HepG2 (cell line): ENCODE data around the gene AFTPH. TPM values are rescaled to one million over a fixed set of nuclear protein-coding genes. Genes with fewer than 3 reads are reported as not detected.

Source experiments
- ATAC-seq: fragments of 200-7000 bp; cut with Tn5 transposase; 3 replicates; pipeline ENCODE4 v1.9.1; 2020; ENCODE audit warnings: mild to moderate bottlenecking, moderate library complexity
- BruUV-seq: library from RNA; stranded (reverse); fragments of 400-500 nt; replicated peaks from 2 replicates; lab custom pipeline; 2021; lab: Mats Ljungman, UMichigan
- CTCF ChIA-PET: fragments of 300-600 bp; formaldehyde crosslinking; extraction: SDS; loops from one replicate; lab custom pipeline; 2021; ENCODE audit warnings: low total read pairs, inconsistent platforms, low intra/inter-chr PET ratio; lab: Yijun Ruan, JAX
- POLR2A ChIA-PET: fragments of 350-600 bp; sonication (Branson Sonifier 250); formaldehyde crosslinking; loops from one replicate; lab custom pipeline; 2020; ENCODE audit warnings: antibody characterized with exemption, inconsistent platforms; lab: Yijun Ruan, JAX
- DNase-seq: peaks from one replicate; pipeline ENCODE4 v3.0.0-alpha.2; 2015; ENCODE audit warnings: low spot score
- FAIRE-seq: peaks from 3 replicates; lab custom pipeline; 2011; peaks lifted over from hg19 to GRCh38; lab: Jason Lieb, UNC
- H2AFZ ChIP-seq: one replicate; pipeline ENCODE4 v1.6.1; 2011; ENCODE audit warnings: low read length, inconsistent platforms
- H3K27ac ChIP-seq: fragments of 300-600 bp; 3 replicates; pipeline ENCODE4 v1.8.0; 2011; ENCODE audit warnings: mixed run types, mild to moderate bottlenecking, mixed read lengths, low read length, inconsistent platforms; ENCODE audit not compliant: insufficient read depth; ENCODE audit errors: extremely low read length
- H3K27me3 ChIP-seq, 2 experiments: fragments of 200-600 bp in 1 of 2; 2 replicates in 1 of 2; 3 replicates in 1 of 2; pipeline versions ENCODE4 v1.6.0 to v1.8.0; 2011; ENCODE audit warnings: low read length in 2 of 2, mild to moderate bottlenecking in 2 of 2, moderate library complexity in 2 of 2, inconsistent platforms in 1 of 2; ENCODE audit not compliant: insufficient read depth in 2 of 2, control insufficient read depth in 1 of 2
- H3K36me3 ChIP-seq, 2 experiments: fragments of 200-600 bp in 1 of 2; replicated peaks in 1 of 2; 2 replicates in 1 of 2; 3 replicates in 1 of 2; pipeline versions ENCODE4 v1.5.1 to v1.8.0; 2011; ENCODE audit warnings: low read length in 2 of 2, inconsistent platforms in 1 of 2; ENCODE audit not compliant: insufficient read depth in 2 of 2, control insufficient read depth in 1 of 2
- H3K4me1 ChIP-seq: 2 replicates; pipeline ENCODE4 v1.5.1; 2012; ENCODE audit warnings: low read length, inconsistent platforms; ENCODE audit not compliant: insufficient read depth
- H3K4me2 ChIP-seq: 2 replicates; pipeline ENCODE4 v1.6.0; 2011; ENCODE audit warnings: low read depth, low read length, inconsistent platforms
- H3K4me3 ChIP-seq, 3 experiments: fragments of 200-600 bp in 1 of 3; sonication (generic), shearing (Covaris generic) in 1 of 3; replicated peaks in 1 of 3; 2 replicates each; pipeline ENCODE4 v1.5.1; 2011 to 2016; ENCODE audit warnings: low read length in 3 of 3, inconsistent platforms in 2 of 3, low read depth in 2 of 3, mild to moderate bottlenecking in 2 of 3, control low read depth in 1 of 3, mixed read lengths in 1 of 3; ENCODE audit not compliant: insufficient read depth in 1 of 3
- H3K79me2 ChIP-seq: one replicate; pipeline ENCODE4 v1.6.1; 2011; ENCODE audit warnings: low read length, inconsistent platforms; ENCODE audit not compliant: insufficient read depth
- H3K9ac ChIP-seq: 2 replicates; pipeline ENCODE4 v1.6.0; 2011; ENCODE audit warnings: mild to moderate bottlenecking, low read depth, low read length, inconsistent platforms; ENCODE audit not compliant: insufficient read depth
- H3K9me3 ChIP-seq: 2 replicates; pipeline ENCODE4 v1.5.1; 2012; ENCODE audit warnings: mild to moderate bottlenecking, low read length
- H4K20me1 ChIP-seq: 2 replicates; pipeline ENCODE4 v1.6.0; 2011; ENCODE audit warnings: inconsistent platforms, mild to moderate bottlenecking, low read length, moderate library complexity; ENCODE audit not compliant: insufficient read depth
- GTF3A ChIP-seq: sonication (generic); formaldehyde crosslinking; conservative IDR thresholded peaks from 2 replicates; pipeline ENCODE4 v1.4.0; 2020; ENCODE audit warnings: mild to moderate bottlenecking, missing genetic modification reagents
- HNRNPH1 ChIP-seq: fragments of 200-400 bp; formaldehyde crosslinking; optimal IDR thresholded peaks from 2 replicates; pipeline ENCODE3; 2017; ENCODE audit warnings: mild to moderate bottlenecking, low read depth, low read length
- NFAT5 ChIP-seq: sonication (generic); formaldehyde crosslinking; IDR thresholded peaks from 2 replicates; pipeline ENCODE4 v1.4.0; 2020; ENCODE audit warnings: missing genetic modification reagents
- RAD21 ChIP-seq: fragments of 450-650 bp; formaldehyde crosslinking; IDR thresholded peaks from 2 replicates; pipeline ENCODE4 v1.5.0; 2020; ENCODE audit warnings: mild to moderate bottlenecking
- RARG ChIP-seq: sonication (generic); formaldehyde crosslinking; IDR thresholded peaks from 2 replicates; pipeline ENCODE4 v1.4.0; 2020; ENCODE audit warnings: low read depth, mild to moderate bottlenecking, missing genetic modification reagents
- SIX4 ChIP-seq: sonication (generic); formaldehyde crosslinking; IDR thresholded peaks from 2 replicates; pipeline ENCODE4 v1.4.0; 2020; ENCODE audit warnings: missing genetic modification reagents
- THYN1 ChIP-seq: sonication (generic); formaldehyde crosslinking; IDR thresholded peaks from 2 replicates; pipeline ENCODE4 v1.8.1; 2023; ENCODE audit warnings: low read depth, mild to moderate bottlenecking, moderate library complexity, missing genetic modification reagents, borderline replicate concordance
- ZMAT5 ChIP-seq: sonication (generic); formaldehyde crosslinking; IDR thresholded peaks from 2 replicates; pipeline ENCODE4 v1.5.0; 2020; ENCODE audit warnings: mild to moderate bottlenecking, low read depth, missing genetic modification reagents, borderline replicate concordance
- ZNF34 ChIP-seq: sonication (generic); formaldehyde crosslinking; IDR thresholded peaks from 2 replicates; pipeline ENCODE4 v1.4.0; 2020; ENCODE audit warnings: mild to moderate bottlenecking, missing genetic modification reagents, borderline replicate concordance
- ZNF629 ChIP-seq: sonication (generic); formaldehyde crosslinking; conservative IDR thresholded peaks from 2 replicates; pipeline ENCODE4 v1.5.0; 2020; ENCODE audit warnings: missing genetic modification reagents
- ZNF678 ChIP-seq: sonication (generic); formaldehyde crosslinking; IDR thresholded peaks from 2 replicates; pipeline ENCODE4 v1.4.0; 2020; ENCODE audit warnings: mild to moderate bottlenecking, missing genetic modification reagents
- ZNF768 ChIP-seq: sonication (generic); formaldehyde crosslinking; IDR thresholded peaks from 2 replicates; pipeline ENCODE4 v1.4.0; 2020; ENCODE audit warnings: missing genetic modification reagents
- WGBS: methylation state at CpG from one replicate; pipeline ENCODE4 v1.1.6; 2017; ENCODE audit warnings: low lambda C conversion rate; 5-methylcytosine and 5-hydroxymethylcytosine counted together
- in situ Hi-C: cut with HindIII; loops from 2 replicates; pipeline ENCODE4 v1.10.0; 2017; ENCODE audit warnings: low pct_unique_long_range_greater_than_20kb; ENCODE audit not compliant: extremely low pct_ligation_motif_present
- intact Hi-C: fragments of 100-400 bp; cut with micrococcal nuclease; formaldehyde crosslinking; loops from one replicate; pipeline ENCODE4 v1.10.0; 2022; ENCODE audit not compliant: unreplicated experiment
- polyA plus RNA-seq, 8 experiments: library from polyadenylated mRNA; depleted of rRNA in 3 of 8; stranded (reverse) in 7 of 8; unstranded in 1 of 8; fragments of >200 nt; fragmentation: Illumina TruSeq in 4 of 8; extraction: Trizol in 4 of 8; gene quantifications; 2 replicates each; pipeline versions ENCODE4 v1.2.1 to v1.2.3, GENCODE V29; 2011 to 2016; ENCODE audit warnings: low read depth in 4 of 8, missing spikeins in 1 of 8, mixed read lengths in 1 of 8; ENCODE audit not compliant: insufficient read depth in 1 of 8
- total RNA-seq, 5 experiments: library from RNA; depleted of rRNA; stranded (reverse); fragments of >200 nt; fragmentation: Illumina TruSeq; extraction: Trizol; gene quantifications; 2 replicates each; pipeline ENCODE4 v1.2.3, GENCODE V29; 2016; ENCODE audit warnings: low read depth in 1 of 5

AFTPH gene
- total and polyA plus RNA-seq, 2 of the 13 experiments (the other 11 are each of a cell fraction or from before 2014, with no cell fraction given) = 27.5 to 36.8 TPM

DNA sequence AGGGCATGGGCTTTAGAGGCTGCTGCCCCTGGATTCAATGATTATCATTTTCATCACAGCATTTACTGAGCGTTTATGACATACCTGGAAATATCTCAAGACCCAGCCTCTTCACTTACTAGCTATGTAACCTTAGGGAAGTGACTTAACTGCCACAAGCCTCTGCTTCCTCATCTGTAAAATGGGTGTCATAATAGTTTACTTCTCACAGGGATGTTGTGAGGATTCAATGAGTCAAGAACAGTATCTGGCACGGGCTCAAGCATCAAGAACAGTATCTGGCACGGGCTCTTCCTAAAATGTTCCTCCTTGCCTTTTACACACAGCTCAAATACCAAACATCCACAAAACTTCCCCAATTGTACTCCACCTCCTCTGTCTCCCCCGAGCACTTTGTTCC is 38.8 kb upstream of the AFTPH start:
- Histone ChIP-seq H4K20me1 (no peaks in the 10 kb centered on the region), H3K36me3 (no peaks in the 10 kb centered on the region), H3K27me3 (peaks cover 7 to 44% of the 10 kb centered on the region in 2 experiments), H3K27ac (no peak overlapping the region), H2AFZ (no peak overlapping the region), H3K4me1 (peaks cover 6% of the 10 kb centered on the region), H3K9me3 (no peaks in the 10 kb centered on the region), H3K4me2 (no peak overlapping the region), H3K4me3 (no peak overlapping the region), H3K9ac (no peak overlapping the region), H3K79me2 (no peaks in the 10 kb centered on the region)
- no TSS peak for BruUV-seq
- intact Hi-C loops = no loop called here
- TF ChIP-seq SIX4 (CRISPR knock-in tag) (no peak), ZNF629 (CRISPR knock-in tag) (peak; percentile 56)
- ATAC-seq (no peak), DNase-seq (no peak), FAIRE-seq (no peak)
- ChIA-PET CTCF (interaction anchor here (5.3 kb wide), 1 partner anchor 154 kb away, joined by 86 read pairs; no protein-coding TSS in a partner anchor), POLR2A (no interaction called here)
- in situ Hi-C loops = loop anchor here (5.0 to 10.0 kb wide), 2 partner anchors 153 to 431 kb away; no protein-coding TSS in a partner anchor
- 29% methylated on average over 4 of the region's 4 CpGs for WGBS

GRCh38 chr2:64485961-64486360 is 38.2 kb upstream of the AFTPH start:
- no peak for DNase-seq
- BruUV-seq = no TSS peak
- Histone ChIP-seq H3K36me3 (no peaks in the 10 kb centered on the region), H3K9ac (no peak overlapping the region), H3K9me3 (no peaks in the 10 kb centered on the region), H3K79me2 (no peaks in the 10 kb centered on the region), H3K27me3 (peaks cover 7 to 44% of the 10 kb centered on the region in 2 experiments), H3K4me2 (no peak overlapping the region), H4K20me1 (no peaks in the 10 kb centered on the region), H2AFZ (no peak overlapping the region), H3K27ac (no peak overlapping the region), H3K4me1 (peaks cover 6% of the 10 kb centered on the region), H3K4me3 (no peak overlapping the region)
- in situ Hi-C loops = loop anchor here (5.0 to 10.0 kb wide), 2 partner anchors 154 to 431 kb away; no protein-coding TSS in a partner anchor
- no peak for ATAC-seq
- POLR2A ChIA-PET = no interaction called here
- FAIRE-seq = no peak
- intact Hi-C loops = no loop called here
- 9% methylated on average over 8 of the region's 8 CpGs for WGBS
- CTCF ChIA-PET = interaction anchor here (5.3 kb wide), 1 partner anchor 154 kb away, joined by 86 read pairs; no protein-coding TSS in a partner anchor
- TF ChIP-seq NFAT5 (CRISPR knock-in tag) (no peak), ZNF768 (no peak), HNRNPH1 (no peak), ZNF34 (CRISPR knock-in tag) (no peak), RAD21 (no peak), ZMAT5 (no peak), ZNF678 (no peak), THYN1 (CRISPR knock-in tag) (no peak), GTF3A (CRISPR knock-in tag) (no peak), RARG (CRISPR knock-in tag) (no peak)
